PFSK-1 (cell line): Measurements from ENCODE around the gene KISS1R.

Experiments
- POLR2AphosphoS5 ChIP-seq: IDR thresholded peaks from 2 replicates; pipeline ENCODE4 v1.6.1; 2012; ENCODE audit warnings: low read depth, mild to moderate bottlenecking, control low read depth, low read length, moderate library complexity
- SIN3A ChIP-seq: IDR thresholded peaks from 2 replicates; pipeline ENCODE4 v1.6.1; 2012; ENCODE audit warnings: mild to moderate bottlenecking, low read length, moderate library complexity, borderline replicate concordance; ENCODE audit not compliant: insufficient read depth
- TAF1 ChIP-seq: IDR thresholded peaks from 2 replicates; pipeline ENCODE4 v1.6.1; 2012; ENCODE audit warnings: low read length, control low read depth, borderline replicate concordance; ENCODE audit not compliant: insufficient read depth
- TF ChIP-seq, protein P1 (sequence below), 2 experiments: IDR thresholded peaks; 2 replicates each; pipeline versions ENCODE4 v1.6.1 to v1.8.0; 2011 to 2012; ENCODE audit warnings: low read depth in 2 of 2, low read length in 2 of 2, control low read depth in 1 of 2, inconsistent platforms in 1 of 2, mild to moderate bottlenecking in 1 of 2, moderate library complexity in 1 of 2; ENCODE audit not compliant: insufficient read depth in 1 of 2

DNA sequence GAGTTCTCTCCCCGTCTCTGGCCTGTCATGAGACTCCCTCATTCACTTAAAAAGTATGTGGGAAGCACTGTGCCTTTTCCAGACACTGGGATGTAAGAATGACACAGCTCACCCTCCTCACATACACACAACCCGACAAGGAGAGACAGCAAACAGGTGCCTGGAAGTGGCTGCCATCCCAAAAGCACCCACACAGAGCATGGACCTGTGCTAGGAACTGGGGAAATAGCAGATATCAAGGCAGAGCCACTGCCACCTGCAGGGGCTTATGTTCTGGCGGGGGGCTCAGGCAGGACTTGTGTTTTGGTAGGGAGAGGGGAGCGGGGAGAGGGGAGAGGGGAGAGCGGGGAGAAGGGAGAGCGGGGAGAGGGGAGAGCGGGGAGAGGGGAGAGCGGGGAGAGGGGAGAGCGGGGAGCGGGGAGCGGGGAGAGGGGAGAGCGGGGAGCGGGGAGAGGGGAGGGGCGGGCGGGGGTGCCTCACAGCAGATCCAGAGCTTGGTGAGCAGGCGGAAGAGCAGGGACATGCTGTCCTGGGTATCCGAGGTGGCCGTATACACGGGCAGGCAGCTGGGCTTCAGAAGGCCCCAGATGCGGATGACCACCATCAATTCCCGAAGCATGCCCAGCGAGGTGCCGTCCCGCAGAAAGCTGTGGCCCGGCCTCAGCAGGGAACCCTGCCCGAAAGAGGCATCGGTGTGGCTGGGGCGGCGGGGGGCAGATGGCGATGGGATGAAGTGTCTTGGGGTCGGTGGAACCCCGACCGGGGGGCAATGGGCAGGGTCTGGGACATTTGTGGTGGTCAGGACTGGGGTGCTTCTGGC, 45.5 kb upstream of the KISS1R start:
- TF ChIP-seq POLR2AphosphoS5 (no peak), SIN3A (no peak), TAF1 (no peak)
- TF ChIP-seq, protein P1, sequence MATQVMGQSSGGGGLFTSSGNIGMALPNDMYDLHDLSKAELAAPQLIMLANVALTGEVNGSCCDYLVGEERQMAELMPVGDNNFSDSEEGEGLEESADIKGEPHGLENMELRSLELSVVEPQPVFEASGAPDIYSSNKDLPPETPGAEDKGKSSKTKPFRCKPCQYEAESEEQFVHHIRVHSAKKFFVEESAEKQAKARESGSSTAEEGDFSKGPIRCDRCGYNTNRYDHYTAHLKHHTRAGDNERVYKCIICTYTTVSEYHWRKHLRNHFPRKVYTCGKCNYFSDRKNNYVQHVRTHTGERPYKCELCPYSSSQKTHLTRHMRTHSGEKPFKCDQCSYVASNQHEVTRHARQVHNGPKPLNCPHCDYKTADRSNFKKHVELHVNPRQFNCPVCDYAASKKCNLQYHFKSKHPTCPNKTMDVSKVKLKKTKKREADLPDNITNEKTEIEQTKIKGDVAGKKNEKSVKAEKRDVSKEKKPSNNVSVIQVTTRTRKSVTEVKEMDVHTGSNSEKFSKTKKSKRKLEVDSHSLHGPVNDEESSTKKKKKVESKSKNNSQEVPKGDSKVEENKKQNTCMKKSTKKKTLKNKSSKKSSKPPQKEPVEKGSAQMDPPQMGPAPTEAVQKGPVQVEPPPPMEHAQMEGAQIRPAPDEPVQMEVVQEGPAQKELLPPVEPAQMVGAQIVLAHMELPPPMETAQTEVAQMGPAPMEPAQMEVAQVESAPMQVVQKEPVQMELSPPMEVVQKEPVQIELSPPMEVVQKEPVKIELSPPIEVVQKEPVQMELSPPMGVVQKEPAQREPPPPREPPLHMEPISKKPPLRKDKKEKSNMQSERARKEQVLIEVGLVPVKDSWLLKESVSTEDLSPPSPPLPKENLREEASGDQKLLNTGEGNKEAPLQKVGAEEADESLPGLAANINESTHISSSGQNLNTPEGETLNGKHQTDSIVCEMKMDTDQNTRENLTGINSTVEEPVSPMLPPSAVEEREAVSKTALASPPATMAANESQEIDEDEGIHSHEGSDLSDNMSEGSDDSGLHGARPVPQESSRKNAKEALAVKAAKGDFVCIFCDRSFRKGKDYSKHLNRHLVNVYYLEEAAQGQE (IDR thresholded peaks at IDR 0.05; ENCODE audit: insufficient read depth in 1 of 2, low read depth in 2 of 2, low read length in 2 of 2) = no peak
